Mononuclear cell (primary cell): ENCODE measurements around the gene C1QL1. TPM values are rescaled to one million over a fixed set of nuclear protein-coding genes. Genes with fewer than 3 reads are reported as not detected.

Experiments
- H3K27me3 ChIP-seq: 2 replicates; pipeline ENCODE4 v1.6.0; 2011; ENCODE audit warnings: low read length, control low read depth; ENCODE audit not compliant: insufficient read depth
- H3K4me1 ChIP-seq: 2 replicates; pipeline ENCODE4 v1.5.1; 2011; ENCODE audit warnings: mild to moderate bottlenecking, low read length, control low read depth; ENCODE audit not compliant: insufficient read depth
- H3K4me3 ChIP-seq: 2 replicates; pipeline ENCODE4 v1.5.1; 2011; ENCODE audit warnings: mild to moderate bottlenecking, low read length, moderate library complexity
- H3K9me3 ChIP-seq: 2 replicates; pipeline ENCODE4 v1.5.1; 2011; ENCODE audit warnings: low read depth, mild to moderate bottlenecking, control low read depth, low read length
- total RNA-seq: library from RNA; depleted of rRNA; stranded (reverse); fragments of >200 nt; gene quantifications from one replicate; pipeline ENCODE4 v1.2.3, GENCODE V29; 2012

Gene C1QL1
- total RNA-seq, 1 donor = not detected

DNA sequence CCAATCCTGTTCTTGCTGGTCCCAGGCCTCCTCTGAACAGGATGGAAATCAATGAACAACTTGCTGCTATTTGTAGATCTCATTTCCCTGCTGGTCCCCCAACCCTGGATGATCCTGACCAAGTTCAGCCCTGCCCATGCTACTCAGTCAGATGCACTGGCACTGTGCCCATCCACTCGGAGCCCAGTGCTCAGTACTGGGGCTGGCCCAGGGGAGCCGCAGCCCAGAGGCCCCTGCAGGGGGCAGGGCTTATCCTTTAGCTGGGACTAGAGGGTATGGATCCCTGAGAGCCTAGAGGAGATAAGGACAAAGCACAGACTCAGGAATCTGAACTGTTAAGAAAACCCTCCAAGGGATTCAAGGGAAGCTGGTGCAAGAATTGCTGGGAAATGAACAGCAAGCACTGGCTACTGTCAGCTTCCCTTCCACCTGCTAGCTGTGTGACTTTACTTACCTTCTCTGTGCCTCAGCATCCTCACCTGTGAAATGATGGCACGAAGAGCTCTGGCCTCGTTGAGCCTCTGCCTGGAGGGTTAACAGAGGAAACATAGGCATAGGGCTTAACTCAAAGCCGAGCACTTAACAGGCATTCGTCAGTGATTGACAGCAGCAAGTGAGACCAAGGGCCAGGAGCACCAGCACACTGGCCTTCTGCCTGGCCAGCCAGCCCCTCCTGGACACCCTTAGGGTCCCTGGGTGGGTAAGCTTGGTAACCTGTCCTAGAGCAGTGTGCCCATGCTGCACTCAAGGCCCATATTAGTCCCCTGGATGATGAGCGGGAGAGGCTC is 29.8 kb upstream of the C1QL1 start:
- H3K27me3 ChIP-seq = no peaks in the 10 kb centered on the region
- peaks cover 5% of the 10 kb centered on the region for H3K9me3 ChIP-seq
- H3K4me1 ChIP-seq = no peaks in the 10 kb centered on the region
- no peak overlapping the region for H3K4me3 ChIP-seq

- Histone ChIP-seq H3K4me1 (no peaks in the 10 kb centered on the region), H3K9me3 (peaks cover 5% of the 10 kb centered on the region), H3K4me3 (no peak overlapping the region), H3K27me3 (no peaks in the 10 kb centered on the region)
Observed at GRCh38 chr17:44996304-44996703, 28.2 kb upstream of the C1QL1 start.

DNA sequence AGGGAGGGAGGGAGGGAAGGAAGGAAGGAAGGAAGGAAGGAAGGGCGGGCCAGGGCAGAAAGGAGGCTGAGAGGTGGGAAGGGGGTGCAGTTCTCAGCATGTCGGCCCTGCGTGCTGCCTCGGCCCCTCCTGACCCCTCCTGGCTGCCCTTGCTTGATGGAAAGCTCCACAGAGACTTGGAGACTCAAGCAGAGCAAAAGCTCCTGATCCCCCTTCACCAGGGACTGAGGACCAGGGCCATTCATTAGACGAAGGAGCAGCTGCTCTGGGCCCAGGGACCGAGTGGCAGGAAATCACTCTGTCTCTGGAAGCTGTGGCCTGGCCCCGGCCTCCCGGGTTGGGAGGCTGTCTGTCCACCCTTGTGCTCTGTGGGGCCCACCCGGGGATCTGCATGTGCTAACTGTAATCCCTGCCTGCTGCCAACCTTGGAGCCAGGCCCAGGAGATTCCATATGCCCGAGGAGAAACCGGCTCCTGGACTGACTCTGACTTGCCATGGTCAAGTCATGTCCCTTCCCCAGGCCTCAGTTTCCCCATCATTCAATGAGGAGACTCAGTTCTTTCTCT is 27.4 kb upstream of the C1QL1 start:
- Histone ChIP-seq H3K27me3 (no peaks in the 10 kb centered on the region), H3K4me3 (no peak overlapping the region), H3K4me1 (no peaks in the 10 kb centered on the region), H3K9me3 (peaks cover 5% of the 10 kb centered on the region)

GRCh38 chr17:44992242-44992939 is 24.3 kb upstream of the C1QL1 start:
- Histone ChIP-seq H3K9me3 (no peaks in the 10 kb centered on the region), H3K27me3 (peaks cover 13% of the 10 kb centered on the region), H3K4me3 (no peak overlapping the region), H3K4me1 (no peaks in the 10 kb centered on the region)

- no peak overlapping the region for H3K4me3 ChIP-seq
- H3K4me1 ChIP-seq = no peaks in the 10 kb centered on the region
- H3K27me3 ChIP-seq = peaks cover 26% of the 10 kb centered on the region
- H3K9me3 ChIP-seq = no peaks in the 10 kb centered on the region
Observed at GRCh38 chr17:44990994-44991393, 22.9 kb upstream of the C1QL1 start.

GRCh38 chr17:44989552-44990138 is 21.5 kb upstream of the C1QL1 start:
- Histone ChIP-seq H3K4me3 (no peak overlapping the region), H3K27me3 (peaks cover 33% of the 10 kb centered on the region), H3K9me3 (no peaks in the 10 kb centered on the region), H3K4me1 (no peaks in the 10 kb centered on the region)

- peaks cover 33% of the 10 kb centered on the region for H3K27me3 ChIP-seq
- no peaks in the 10 kb centered on the region for H3K4me1 ChIP-seq
- no peak overlapping the region for H3K4me3 ChIP-seq
- no peaks in the 10 kb centered on the region for H3K9me3 ChIP-seq
Observed at GRCh38 chr17:44988044-44988942, 20.2 kb upstream of the C1QL1 start.

DNA sequence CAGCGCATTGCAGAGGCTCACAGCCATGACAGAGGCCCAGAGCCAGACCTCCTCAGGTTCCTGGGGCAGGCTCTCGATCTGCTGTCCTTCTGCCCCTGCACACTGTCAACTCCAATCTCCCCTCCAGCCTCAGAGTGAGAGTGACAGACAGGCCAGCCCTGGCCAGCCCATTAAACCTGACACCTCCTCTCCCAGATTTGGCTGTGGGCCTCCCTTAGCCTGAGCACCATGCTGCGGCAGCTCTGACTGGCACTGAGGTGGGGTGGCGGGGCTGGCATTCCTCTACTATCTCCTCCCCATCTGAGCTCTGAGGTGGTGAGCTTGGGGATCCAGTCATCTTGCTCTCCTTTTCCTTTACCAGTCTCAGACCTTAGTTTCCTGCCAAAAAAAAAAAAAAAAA is 15.5 kb upstream of the C1QL1 start:
- Histone ChIP-seq H3K27me3 (peaks cover 30% of the 10 kb centered on the region), H3K9me3 (no peaks in the 10 kb centered on the region), H3K4me1 (no peaks in the 10 kb centered on the region)

GRCh38 chr17:44982113-44982702 is 14.1 kb upstream of the C1QL1 start:
- H3K4me1 ChIP-seq = no peaks in the 10 kb centered on the region
- H3K4me3 ChIP-seq = no peak overlapping the region
- peaks cover 21% of the 10 kb centered on the region for H3K27me3 ChIP-seq
- no peaks in the 10 kb centered on the region for H3K9me3 ChIP-seq

More for the DNA sequence above, 15.5 kb upstream of the C1QL1 start:
- H3K4me3 ChIP-seq = no peak overlapping the region

GRCh38 chr17:44981221-44981968 is 13.3 kb upstream of the C1QL1 start:
- H3K4me1 ChIP-seq = no peaks in the 10 kb centered on the region
- no peak overlapping the region for H3K4me3 ChIP-seq
- no peaks in the 10 kb centered on the region for H3K9me3 ChIP-seq
- peaks cover 13% of the 10 kb centered on the region for H3K27me3 ChIP-seq

GRCh38 chr17:44979426-44979995 is 11.4 kb upstream of the C1QL1 start:
- no peaks in the 10 kb centered on the region for H3K9me3 ChIP-seq
- no peak overlapping the region for H3K4me3 ChIP-seq
- H3K4me1 ChIP-seq = no peaks in the 10 kb centered on the region
- H3K27me3 ChIP-seq = peaks cover 3% of the 10 kb centered on the region

GRCh38 chr17:44978807-44979206 is 10.7 kb upstream of the C1QL1 start:
- Histone ChIP-seq H3K9me3 (no peaks in the 10 kb centered on the region), H3K27me3 (peaks cover 3% of the 10 kb centered on the region), H3K4me1 (no peaks in the 10 kb centered on the region), H3K4me3 (no peak overlapping the region)

DNA sequence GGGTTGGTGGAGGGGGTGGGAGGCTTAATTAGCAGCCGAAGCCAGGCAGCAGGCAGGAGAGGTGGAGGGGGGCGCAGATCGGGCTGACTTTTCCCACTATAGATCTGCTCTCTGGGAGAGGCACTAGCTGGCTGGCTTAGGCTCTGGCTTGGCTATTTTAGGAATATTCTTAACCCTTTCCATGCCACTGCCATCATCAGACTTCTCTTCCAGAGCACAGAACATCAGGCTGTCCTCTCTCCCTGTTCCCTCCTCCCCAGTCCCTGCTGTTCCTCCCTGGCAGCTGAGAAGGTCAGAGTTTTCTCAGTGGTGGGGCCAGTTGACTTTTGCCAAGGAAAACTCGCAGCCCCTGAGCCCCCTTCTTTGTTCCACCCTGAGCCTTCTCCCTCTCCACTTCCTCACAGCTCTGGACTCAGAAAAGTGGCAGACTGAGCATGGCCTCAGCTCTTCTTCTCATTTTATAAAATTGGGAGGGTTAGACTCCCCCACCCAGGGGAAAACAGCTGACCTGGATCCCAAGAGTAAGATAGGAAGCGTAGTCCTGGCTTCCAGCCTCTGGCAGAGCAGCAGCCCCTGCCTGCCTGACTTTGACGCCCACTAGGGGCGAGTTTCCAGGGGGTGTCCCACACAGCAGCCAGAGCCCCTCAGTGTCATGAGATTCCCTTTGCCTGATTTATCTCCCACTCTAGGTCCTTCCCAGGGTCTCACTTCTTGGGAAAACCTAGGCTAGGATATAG is 9.9 kb upstream of the C1QL1 start:
- Histone ChIP-seq H3K27me3 (peaks cover 3% of the 10 kb centered on the region), H3K9me3 (no peaks in the 10 kb centered on the region), H3K4me1 (no peaks in the 10 kb centered on the region), H3K4me3 (no peak overlapping the region)
